Activated CD4-positive, alpha-beta T cell treated with anti-CD3 and anti-CD28 coated beads, Interleukin-10, Interleukin-2, amounts not matched to agents 100 ng/mL and 50 ng/mL, durations not matched to agents 16 hours and 8 hours (primary cell): ENCODE results near the gene KRT10.
"Not testable (repeated sequence)": the region's sequence is repeated elsewhere in the genome, so short reads cannot be mapped to it uniquely, and the experiment has no call there.

Source experiments
- DNase-seq: peaks from one replicate; pipeline ENCODE4 v3.0.0-alpha.2; 2020

KRT10 gene

GRCh38 chr17:40830085-40830776, 7.8 kb upstream of the KRT10 start:
- DNase-seq: no peak

- DNase-seq: no peak
Observed at GRCh38 chr17:40828454-40829044, 6.1 kb upstream of the KRT10 start.

- DNase-seq: peak; percentile 40
Observed at GRCh38 chr17:40827746-40828453, 5.5 kb upstream of the KRT10 start.

GRCh38 chr17:40825599-40825998, 3.2 kb upstream of the KRT10 start:
- DNase-seq: no peak

GRCh38 chr17:40824015-40824832, 1.8 kb upstream of the KRT10 start:
- DNase-seq: no peak

GRCh38 chr17:40821536-40821935, 878 bp downstream of the KRT10 start:
- no peak for DNase-seq

- DNase-seq: peak; percentile 70
Observed at GRCh38 chr17:40820228-40820838, 2.1 kb downstream of the KRT10 start.

- DNase-seq: no peak
Observed at GRCh38 chr17:40819528-40820125, 2.8 kb downstream of the KRT10 start.

GRCh38 chr17:40818733-40819527, 3.5 kb downstream of the KRT10 start:
- DNase-seq: peak; percentile 86

- no peak for DNase-seq
Observed at GRCh38 chr17:40818343-40818732, 4.1 kb downstream of the KRT10 start.

GRCh38 chr17:40817103-40817682, 5.2 kb downstream of the KRT10 start:
- DNase-seq: no peak

GRCh38 chr17:40816569-40816968, 5.8 kb downstream of the KRT10 start:
- DNase-seq: no peak

GRCh38 chr17:40815381-40815780, 7.0 kb downstream of the KRT10 start:
- DNase-seq: no peak

- not testable (repeated sequence) for DNase-seq
Observed at GRCh38 chr17:40814657-40815056, 7.8 kb downstream of the KRT10 start.

- no peak for DNase-seq
Observed at GRCh38 chr17:40813804-40814203, 8.6 kb downstream of the KRT10 start.

- no peak for DNase-seq
Observed at GRCh38 chr17:40812639-40813038, 9.8 kb downstream of the KRT10 start.

- no peak for DNase-seq
Observed at GRCh38 chr17:40810494-40810893, 11.9 kb downstream of the KRT10 start.

GRCh38 chr17:40809721-40810421, 12.5 kb downstream of the KRT10 start:
- no peak for DNase-seq

- no peak for DNase-seq
Observed at GRCh38 chr17:40806131-40806530, 16.3 kb downstream of the KRT10 start.

GRCh38 chr17:40803617-40804082, 18.8 kb downstream of the KRT10 start:
- DNase-seq: peak; percentile 79
